ENCODE data around the gene STX19.
"Not testable (repeated sequence)": the region's sequence is repeated elsewhere in the genome, so short reads cannot be mapped to it uniquely, and the experiment has no call there.

The STX19 gene

GRCh38 chr3:93969997-93970396, 58.4 kb downstream of the STX19 start:
- Histone ChIP-seq H3K27ac (ENCODE audit: low read depth, low read length) (no peak overlapping the region), H3K4me1 (ENCODE audit: insufficient read depth, low read length) (peaks cover 7% of the 10 kb centered on the region; the same call in 1 of the 2 replicates), H3K9ac (ENCODE audit: low read depth, low read length) (no peak overlapping the region), H3K4me3 (ENCODE audit: low read length) (no peak overlapping the region), H3K9me3 (ENCODE audit: insufficient read depth, low read depth, low read length) (0 out of 2 replicates have a peak, but pooled peaks cover 3% of the 10 kb centered on the region), H3K27me3 (ENCODE audit: insufficient read depth, low read length) (peaks cover 21% of the 10 kb centered on the region), H3K36me3 (ENCODE audit: insufficient read depth, low read length) (no peaks in the 10 kb centered on the region)
- 97% methylated on average over 1 of the region's 1 CpG for WGBS

- 90% methylated on average over 3 of the region's 3 CpGs for WGBS
- H3K4me1 ChIP-seq (ENCODE audit: insufficient read depth, low read length) = peaks cover 7% of the 10 kb centered on the region; the same call in 1 of the 2 replicates
- 0 out of 2 replicates have a peak, but pooled peaks cover 3% of the 10 kb centered on the region for H3K9me3 ChIP-seq (ENCODE audit: insufficient read depth, low read depth, low read length)
- H3K9ac ChIP-seq (ENCODE audit: low read depth, low read length) = no peak overlapping the region
- H3K27ac ChIP-seq (ENCODE audit: low read depth, low read length) = no peak overlapping the region
- H3K4me3 ChIP-seq (ENCODE audit: low read length) = no peak overlapping the region
- H3K36me3 ChIP-seq (ENCODE audit: insufficient read depth, low read length) = no peaks in the 10 kb centered on the region
- peaks cover 21% of the 10 kb centered on the region for H3K27me3 ChIP-seq (ENCODE audit: insufficient read depth, low read length)
Observed at GRCh38 chr3:93969443-93969842, 59.0 kb downstream of the STX19 start.

GRCh38 chr3:93965106-93965505, 63.3 kb downstream of the STX19 start:
- H3K4me3 ChIP-seq (ENCODE audit: low read length); H3K9ac ChIP-seq (ENCODE audit: low read depth, low read length); H3K36me3 ChIP-seq (ENCODE audit: insufficient read depth, low read length); H3K27me3 ChIP-seq (ENCODE audit: insufficient read depth, low read length); H3K27ac ChIP-seq (ENCODE audit: low read depth, low read length); H3K4me1 ChIP-seq (ENCODE audit: insufficient read depth, low read length): not testable (repeated sequence)
- WGBS = 94% methylated on average over 19 of the region's 19 CpGs
- H3K9me3 ChIP-seq (ENCODE audit: insufficient read depth, low read depth, low read length) = peaks cover 28% of the 10 kb centered on the region
